MM.1S (cell line): ENCODE results near the gene CLCA1.
"Not testable (repeated sequence)": the region's sequence is repeated elsewhere in the genome, so short reads cannot be mapped to it uniquely, and the experiment has no call there.

Experiments used
- DNase-seq: peaks from one replicate; pipeline ENCODE4 v3.0.0-alpha.2; 2015
- H2AFZ ChIP-seq: fragments of 300-600 bp; sonication (generic); 2 replicates; pipeline ENCODE4 v1.6.0; 2016; ENCODE audit warnings: antibody characterized with exemption, low read length
- H3F3A ChIP-seq: fragments of 300-600 bp; sonication (generic); 2 replicates; pipeline ENCODE4 v1.6.1; 2016; ENCODE audit warnings: mild to moderate bottlenecking, antibody characterized with exemption, low read length, moderate library complexity, mixed read lengths; ENCODE audit not compliant: insufficient read depth
- H3K27ac ChIP-seq: fragments of 300-600 bp; sonication (generic); 2 replicates; pipeline ENCODE4 v1.5.1; 2016; ENCODE audit warnings: mild to moderate bottlenecking, low read length
- H3K27me3 ChIP-seq: fragments of 300-600 bp; sonication (generic); replicated peaks from 2 replicates; pipeline ENCODE4 v1.6.0; 2016; ENCODE audit warnings: low read length; ENCODE audit not compliant: insufficient read depth
- H3K36me3 ChIP-seq: fragments of 300-600 bp; sonication (generic); replicated peaks from 2 replicates; pipeline ENCODE4 v1.6.1; 2016; ENCODE audit warnings: mild to moderate bottlenecking, low read length, mixed read lengths; ENCODE audit not compliant: insufficient read depth
- H3K4me1 ChIP-seq: fragments of 300-600 bp; sonication (generic); 2 replicates; pipeline ENCODE4 v1.6.1; 2016; ENCODE audit warnings: low read length, mixed read lengths
- H3K4me2 ChIP-seq: fragments of 300-600 bp; sonication (generic); 2 replicates; pipeline ENCODE4 v1.6.0; 2016; ENCODE audit warnings: low read depth, low read length
- H3K4me3 ChIP-seq: fragments of 300-600 bp; sonication (generic); 2 replicates; pipeline ENCODE4 v1.5.1; 2016; ENCODE audit warnings: low read length, mixed read lengths
- H3K79me2 ChIP-seq: fragments of 300-600 bp; sonication (generic); 2 replicates; pipeline ENCODE4 v1.6.1; 2016; ENCODE audit warnings: mixed run types, low read length, mixed read lengths
- H3K9ac ChIP-seq: fragments of 300-600 bp; sonication (generic); 2 replicates; pipeline ENCODE4 v1.6.1; 2016; ENCODE audit warnings: low read length, mixed read lengths
- H3K9me2 ChIP-seq: fragments of 300-600 bp; sonication (generic); replicated peaks from 2 replicates; pipeline ENCODE4 v1.6.1; 2016; ENCODE audit warnings: mild to moderate bottlenecking, low read length, mixed read lengths; ENCODE audit not compliant: insufficient read depth
- H3K9me3 ChIP-seq: fragments of 300-600 bp; sonication (generic); replicated peaks from 2 replicates; pipeline ENCODE4 v1.6.1; 2016; ENCODE audit warnings: mild to moderate bottlenecking, low read length, mixed read lengths; ENCODE audit not compliant: insufficient read depth
- H4K20me1 ChIP-seq: fragments of 300-600 bp; sonication (generic); 2 replicates; pipeline ENCODE4 v1.6.1; 2016; ENCODE audit warnings: mild to moderate bottlenecking, low read length, moderate library complexity, mixed read lengths; ENCODE audit not compliant: insufficient read depth
- EZH2 ChIP-seq: fragments of 300-600 bp; sonication (generic); optimal IDR thresholded peaks from 2 replicates; pipeline ENCODE3; 2017; ENCODE audit warnings: low read depth, mild to moderate bottlenecking, antibody characterized with exemption, low read length, mixed read lengths
- EZH2phosphoT487 ChIP-seq: fragments of 300-600 bp; sonication (generic); IDR thresholded peaks from 2 replicates; pipeline ENCODE4 v1.6.1; 2018; ENCODE audit warnings: antibody characterized with exemption, low read length
- TF ChIP-seq, protein P1 (sequence below): fragments of 300-600 bp; sonication (generic); IDR thresholded peaks from 2 replicates; pipeline ENCODE4 v1.5.1; 2016; ENCODE audit warnings: antibody characterized with exemption, low read length, mixed read lengths

CLCA1 gene

DNA sequence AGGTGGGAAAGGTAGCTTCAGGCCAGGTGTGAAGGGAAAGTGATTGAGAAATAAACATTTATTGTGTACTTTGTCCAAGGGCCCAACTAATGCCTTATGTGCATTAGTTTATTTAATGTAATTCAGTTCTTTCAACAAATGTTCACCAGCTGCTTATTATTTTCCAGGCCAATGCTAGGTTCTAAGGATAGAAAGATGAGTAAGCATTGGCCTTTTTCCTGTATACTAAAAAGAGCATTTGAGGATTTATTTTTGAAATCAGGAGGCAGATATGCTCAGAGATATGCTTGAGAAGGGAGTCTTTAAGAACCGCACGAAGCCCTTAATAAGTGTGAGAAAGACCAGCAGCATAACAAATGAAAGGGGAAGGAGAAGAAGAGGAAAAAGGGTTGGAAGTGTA is 32.0 kb downstream of the CLCA1 start:
- Histone ChIP-seq H3K36me3 (no peaks in the 10 kb centered on the region), H3K9me2 (no peaks in the 10 kb centered on the region), H3K4me1 (no peaks in the 10 kb centered on the region), H3K27me3 (peaks cover 8% of the 10 kb centered on the region; the same call in 1 of the 2 replicates), H3K27ac (no peak overlapping the region), H3K4me3 (no peak overlapping the region), H3F3A (peaks cover 3% of the 10 kb centered on the region; the same call in 1 of the 2 replicates), H4K20me1 (no peaks in the 10 kb centered on the region), H3K79me2 (no peaks in the 10 kb centered on the region), H3K4me2 (no peak overlapping the region), H3K9ac (no peak overlapping the region), H2AFZ (no peak overlapping the region), H3K9me3 (no peaks in the 10 kb centered on the region)
- no peak for DNase-seq
- TF ChIP-seq, protein P1, sequence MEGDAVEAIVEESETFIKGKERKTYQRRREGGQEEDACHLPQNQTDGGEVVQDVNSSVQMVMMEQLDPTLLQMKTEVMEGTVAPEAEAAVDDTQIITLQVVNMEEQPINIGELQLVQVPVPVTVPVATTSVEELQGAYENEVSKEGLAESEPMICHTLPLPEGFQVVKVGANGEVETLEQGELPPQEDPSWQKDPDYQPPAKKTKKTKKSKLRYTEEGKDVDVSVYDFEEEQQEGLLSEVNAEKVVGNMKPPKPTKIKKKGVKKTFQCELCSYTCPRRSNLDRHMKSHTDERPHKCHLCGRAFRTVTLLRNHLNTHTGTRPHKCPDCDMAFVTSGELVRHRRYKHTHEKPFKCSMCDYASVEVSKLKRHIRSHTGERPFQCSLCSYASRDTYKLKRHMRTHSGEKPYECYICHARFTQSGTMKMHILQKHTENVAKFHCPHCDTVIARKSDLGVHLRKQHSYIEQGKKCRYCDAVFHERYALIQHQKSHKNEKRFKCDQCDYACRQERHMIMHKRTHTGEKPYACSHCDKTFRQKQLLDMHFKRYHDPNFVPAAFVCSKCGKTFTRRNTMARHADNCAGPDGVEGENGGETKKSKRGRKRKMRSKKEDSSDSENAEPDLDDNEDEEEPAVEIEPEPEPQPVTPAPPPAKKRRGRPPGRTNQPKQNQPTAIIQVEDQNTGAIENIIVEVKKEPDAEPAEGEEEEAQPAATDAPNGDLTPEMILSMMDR = no peak
- TF ChIP-seq EZH2phosphoT487 (no peak), EZH2 (no peak)

DNA sequence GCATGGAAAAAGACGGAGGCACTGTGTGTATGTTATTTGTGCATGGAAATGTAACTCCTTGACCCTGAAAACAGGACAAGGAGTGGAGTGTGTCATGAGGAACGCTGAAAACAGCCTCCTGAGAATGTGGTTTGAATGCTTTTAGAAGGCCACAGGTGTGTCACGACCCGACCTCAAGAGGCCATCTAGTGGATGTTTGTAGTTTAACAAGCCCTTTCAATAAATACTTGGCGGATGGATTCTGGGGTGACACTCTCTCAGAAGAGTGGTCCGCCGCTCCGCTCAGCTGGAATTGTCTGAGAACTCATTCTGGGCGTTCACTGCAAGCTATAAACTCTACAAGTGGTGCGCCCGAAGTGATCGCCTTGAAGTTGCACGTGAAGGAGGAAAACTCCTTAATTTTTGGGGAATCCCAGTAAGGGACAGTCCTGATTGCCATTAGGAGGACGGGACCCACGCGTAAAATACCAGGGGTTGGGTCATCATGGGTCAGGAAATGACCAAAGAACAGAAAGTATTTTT is 33.5 kb downstream of the CLCA1 start:
- not testable (repeated sequence) for H3F3A ChIP-seq, H3K79me2 ChIP-seq, H3K4me1 ChIP-seq, H4K20me1 ChIP-seq, H3K36me3 ChIP-seq, H3K27me3 ChIP-seq, H3K9me3 ChIP-seq, H3K9me2 ChIP-seq
- peak; percentile 77 for DNase-seq
- Histone ChIP-seq H3K4me3 (peak overlapping the region; percentile 61), H2AFZ (peak overlapping the region; percentile 32), H3K4me2 (peak overlapping the region; percentile 66), H3K9ac (peak overlapping the region; percentile 39; the same call in 1 of the 2 replicates), H3K27ac (peak overlapping the region; percentile 53; the same call in 1 of the 2 replicates)
- TF ChIP-seq, protein P1 = peak; percentile 52

DNA sequence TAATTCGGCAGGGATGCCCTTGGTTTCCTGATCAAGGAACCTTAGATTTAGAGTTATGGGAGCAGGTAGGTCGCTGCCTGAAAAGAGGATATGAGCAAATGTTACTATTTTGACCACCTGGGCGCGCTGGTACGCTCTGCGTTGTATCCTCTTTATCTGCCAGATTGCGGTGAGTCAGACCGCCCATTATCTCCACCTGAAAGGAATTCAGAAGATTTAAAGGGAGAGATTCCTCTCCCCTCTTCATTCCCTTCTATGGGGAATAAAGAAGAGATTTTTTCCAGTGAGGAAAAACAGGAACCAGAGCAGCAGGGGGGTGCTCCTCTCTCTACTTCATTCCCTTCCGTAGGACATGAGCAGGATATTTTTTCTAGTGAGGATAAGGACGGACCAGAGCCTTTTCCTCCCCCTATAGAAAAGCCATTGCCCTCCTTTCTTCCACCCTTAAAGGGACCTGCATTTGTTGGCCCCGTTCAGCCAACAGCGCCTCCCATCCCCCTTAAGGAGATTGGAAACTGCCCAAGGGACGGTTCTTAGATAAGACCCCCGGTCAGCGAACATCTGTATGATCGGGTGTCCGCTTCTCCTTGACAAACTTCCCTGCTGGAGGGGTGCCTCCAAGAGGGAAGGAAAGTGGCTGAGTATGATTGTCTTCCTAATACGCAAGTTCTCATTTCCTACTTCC is 34.1 kb downstream of the CLCA1 start:
- H3K9me3 ChIP-seq = no peaks in the 10 kb centered on the region
- peak overlapping the region; percentile 53; the same call in 1 of the 2 replicates for H3K27ac ChIP-seq
- peaks cover 3% of the 10 kb centered on the region; the same call in 1 of the 2 replicates for H3F3A ChIP-seq
- peak overlapping the region; percentile 66 for H3K4me2 ChIP-seq
- peak overlapping the region; percentile 39 for H3K9ac ChIP-seq
- H2AFZ ChIP-seq = peak overlapping the region; percentile 32
- no peaks in the 10 kb centered on the region for H3K79me2 ChIP-seq
- peak overlapping the region; percentile 61 for H3K4me3 ChIP-seq
- H3K36me3 ChIP-seq = no peaks in the 10 kb centered on the region
- no peak for TF ChIP-seq EZH2phosphoT487
- TF ChIP-seq, protein P1 = 0 out of 2 replicates have a peak, but pooled peaks have one; percentile 6
- no peaks in the 10 kb centered on the region for H4K20me1 ChIP-seq
- H3K27me3 ChIP-seq = peaks cover 8% of the 10 kb centered on the region; the same call in 1 of the 2 replicates
- no peaks in the 10 kb centered on the region for H3K9me2 ChIP-seq
- H3K4me1 ChIP-seq = no peaks in the 10 kb centered on the region
- DNase-seq = peak; percentile 61
